ENCODE measurements around the gene MYH9. TPM values are rescaled to one million over a fixed set of nuclear protein-coding genes. Genes with fewer than 3 reads are reported as not detected.
A peak's percentile ranks its signal among the peaks of the same experiment; 100 is the strongest.

The MYH9 gene
- total RNA-seq, 2 donors from 2014 or later, result 294 to 323 TPM

- Histone ChIP-seq H3K27ac (no peak overlapping the region), H3K4me1 (peaks cover 5% of the 10 kb centered on the region), H3K4me3 (no peak overlapping the region), H3K36me3 (replicated peaks in 1 of 2; ENCODE audit: insufficient read depth in 1 of 2, low read depth in 2 of 2) (no peaks in the 10 kb centered on the region), H3K9me3 (no peaks in the 10 kb centered on the region), H3K27me3 (no peaks in the 10 kb centered on the region)
- intact Hi-C loops (cut with DNase I), result no loop called here
- no peak for TF ChIP-seq POLR2A (IDR thresholded peaks at IDR 0.05)
- TF ChIP-seq, protein P1, sequence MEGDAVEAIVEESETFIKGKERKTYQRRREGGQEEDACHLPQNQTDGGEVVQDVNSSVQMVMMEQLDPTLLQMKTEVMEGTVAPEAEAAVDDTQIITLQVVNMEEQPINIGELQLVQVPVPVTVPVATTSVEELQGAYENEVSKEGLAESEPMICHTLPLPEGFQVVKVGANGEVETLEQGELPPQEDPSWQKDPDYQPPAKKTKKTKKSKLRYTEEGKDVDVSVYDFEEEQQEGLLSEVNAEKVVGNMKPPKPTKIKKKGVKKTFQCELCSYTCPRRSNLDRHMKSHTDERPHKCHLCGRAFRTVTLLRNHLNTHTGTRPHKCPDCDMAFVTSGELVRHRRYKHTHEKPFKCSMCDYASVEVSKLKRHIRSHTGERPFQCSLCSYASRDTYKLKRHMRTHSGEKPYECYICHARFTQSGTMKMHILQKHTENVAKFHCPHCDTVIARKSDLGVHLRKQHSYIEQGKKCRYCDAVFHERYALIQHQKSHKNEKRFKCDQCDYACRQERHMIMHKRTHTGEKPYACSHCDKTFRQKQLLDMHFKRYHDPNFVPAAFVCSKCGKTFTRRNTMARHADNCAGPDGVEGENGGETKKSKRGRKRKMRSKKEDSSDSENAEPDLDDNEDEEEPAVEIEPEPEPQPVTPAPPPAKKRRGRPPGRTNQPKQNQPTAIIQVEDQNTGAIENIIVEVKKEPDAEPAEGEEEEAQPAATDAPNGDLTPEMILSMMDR (IDR thresholded peaks at IDR 0.05), result no peak
- ATAC-seq (no peak), DNase-seq (no peak)
- 69 to 90% methylated on average over 4 to 5 of the region's 5 CpGs for WGBS, 2 donors
Measured at GRCh38 chr22:36243986-36244385, 143.8 kb downstream of the MYH9 start.

DNA sequence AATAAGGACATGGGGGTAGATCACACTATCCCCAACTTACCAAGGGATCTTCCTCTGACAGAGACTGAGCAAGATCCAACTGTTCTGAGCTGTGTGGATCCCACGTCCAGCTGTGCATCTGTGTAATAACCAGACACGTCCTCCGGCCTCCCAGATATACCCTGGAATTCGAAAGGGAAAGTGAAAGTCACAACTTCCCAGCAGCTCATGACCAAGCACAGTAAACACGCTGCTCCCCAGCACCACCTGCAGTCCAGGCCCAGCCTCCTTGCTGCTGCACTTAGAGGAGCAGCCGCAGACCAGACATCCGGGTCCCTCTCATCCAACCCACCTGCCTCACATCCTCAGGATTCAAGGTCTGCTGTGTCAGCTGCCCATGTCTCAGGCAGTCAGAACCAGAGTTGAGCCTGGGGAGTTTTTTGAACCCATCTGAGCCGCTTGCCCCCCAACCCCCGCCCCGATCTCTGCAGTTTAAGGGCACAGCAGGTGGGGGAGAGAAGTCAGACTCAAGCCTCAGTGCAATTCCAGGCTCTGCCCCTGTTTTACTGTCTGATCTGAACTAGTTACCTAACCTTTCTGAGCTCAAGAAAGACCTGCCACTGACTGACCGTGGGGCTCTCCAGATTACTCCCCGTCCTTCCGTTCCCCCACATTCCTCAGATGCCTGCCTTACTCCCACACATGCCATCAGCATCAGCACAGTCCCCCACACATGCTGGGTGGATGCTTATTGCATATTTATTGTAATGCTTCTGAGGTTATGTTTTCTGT, 148.2 kb downstream of the MYH9 start, which contains the start of gene APOL2:
Gene APOL2, minus strand, starts transcription at position 127 of the 771 bp plus-strand sequence. CDS start 6,365 bp downstream, outside the sequence.
- Histone ChIP-seq H3K9me3 (no peaks in the 10 kb centered on the region), H3K4me1 (peaks cover 34% of the 10 kb centered on the region), H3K27me3 (no peaks in the 10 kb centered on the region), H3K27ac (peak within 1 kb of the TSS; percentile 68 to 91 (median 86)), H3K36me3 (replicated peaks in 1 of 2; ENCODE audit: insufficient read depth in 1 of 2, low read depth in 2 of 2) (no peaks in the 10 kb centered on the region), H3K4me3 (peak within 1 kb of the TSS; percentile 59 to 64)
- intact Hi-C loops (cut with DNase I), result no loop called here
- ATAC-seq (peak; percentile 96), DNase-seq (peak; percentile 92 to 95 (median 94))
- TF ChIP-seq, protein P1 (IDR thresholded peaks at IDR 0.05), result peak; percentile 34 to 80 (median 75)
- peak; percentile 31 to 85 (median 84) for TF ChIP-seq POLR2A (IDR thresholded peaks at IDR 0.05)
- 9 to 15% methylated on average over 12 to 13 of the region's 13 CpGs for WGBS, 2 donors

DNA sequence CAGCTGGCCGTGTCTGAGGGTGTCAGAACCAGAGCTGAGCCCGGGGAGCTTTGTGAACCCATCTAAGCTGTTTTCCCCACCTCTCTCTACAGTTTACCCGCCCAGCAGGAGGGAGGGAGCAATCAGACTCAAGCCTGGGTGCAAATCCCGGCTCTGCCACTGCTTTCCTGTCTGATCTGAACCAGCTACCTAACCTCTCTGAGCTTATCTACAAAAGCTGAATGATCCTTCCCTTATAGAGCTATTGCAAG, 148.7 kb downstream of the MYH9 start:
- Histone ChIP-seq H3K27me3 (no peaks in the 10 kb centered on the region), H3K9me3 (no peaks in the 10 kb centered on the region), H3K4me1 (peaks cover 34% of the 10 kb centered on the region), H3K36me3 (replicated peaks in 1 of 2; ENCODE audit: insufficient read depth in 1 of 2, low read depth in 2 of 2) (no peaks in the 10 kb centered on the region), H3K4me3 (peak overlapping the region; percentile 59 to 64), H3K27ac (peak overlapping the region; percentile 68 to 91 (median 86))
- intact Hi-C loops (cut with DNase I), result no loop called here
- TF ChIP-seq, protein P1 (IDR thresholded peaks at IDR 0.05), result no peak
- no peak for TF ChIP-seq POLR2A (IDR thresholded peaks at IDR 0.05)
- ATAC-seq (peak; percentile 27), DNase-seq (no peak)
- WGBS, 2 donors, result 0% methylated on average over 4 of the region's 4 CpGs

DNA sequence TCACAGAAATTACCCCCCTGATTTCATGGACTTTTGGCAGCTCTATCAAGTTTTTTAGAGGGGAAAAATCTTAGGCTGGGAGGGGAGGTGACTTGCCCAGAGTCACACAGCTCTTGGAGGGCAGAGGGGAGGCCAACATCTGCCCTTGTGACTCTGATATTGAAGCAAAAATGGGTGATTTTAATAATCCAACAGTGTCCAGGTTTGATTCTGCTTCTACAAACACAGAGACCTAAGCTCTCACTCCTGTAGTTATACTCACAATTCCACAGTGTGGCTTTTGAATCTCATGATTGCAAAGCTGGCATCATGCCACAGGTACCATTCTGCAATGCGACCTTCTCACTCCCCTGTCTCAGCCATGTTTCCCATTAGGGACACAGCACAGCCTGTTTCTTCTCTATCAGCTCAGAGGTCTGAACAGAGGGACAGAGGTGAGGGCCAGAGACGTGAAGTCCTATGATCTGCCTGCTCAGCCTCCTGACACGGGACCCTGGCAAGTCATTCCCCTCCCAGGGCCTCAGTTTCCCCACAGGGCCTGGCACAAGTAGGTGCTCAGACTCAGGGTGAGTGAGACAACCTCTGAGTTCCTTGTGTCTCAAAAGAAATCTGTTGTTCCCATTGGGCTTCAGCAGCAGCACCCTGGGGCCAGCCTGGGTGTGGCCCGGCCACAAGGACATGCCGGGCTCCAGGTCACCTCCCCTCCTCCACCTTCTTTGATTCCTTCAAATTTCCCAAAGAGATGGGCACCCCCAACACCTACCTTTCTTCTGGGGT, 149.2 kb downstream of the MYH9 start:
- intact Hi-C loops (cut with DNase I), result no loop called here

More for the DNA sequence above, 149.2 kb downstream of the MYH9 start:
- Histone ChIP-seq H3K9me3 (no peaks in the 10 kb centered on the region), H3K36me3 (replicated peaks in 1 of 2; ENCODE audit: insufficient read depth in 1 of 2, low read depth in 2 of 2) (no peaks in the 10 kb centered on the region), H3K27ac (peak overlapping the region; percentile 68 to 91 (median 86)), H3K4me1 (peaks cover 34% of the 10 kb centered on the region), H3K4me3 (peak overlapping the region; percentile 59 to 64), H3K27me3 (no peaks in the 10 kb centered on the region)
- DNase-seq (peak; percentile 35 to 57 (median 46)), ATAC-seq (peak; percentile 20)
- TF ChIP-seq POLR2A (IDR thresholded peaks at IDR 0.05), result no peak
- TF ChIP-seq, protein P1 (IDR thresholded peaks at IDR 0.05), result no peak
- WGBS, 2 donors, result 0% methylated on average over 3 to 5 of the region's 5 CpGs
